Activated naive CD4-positive, alpha-beta T cell treated with anti-CD3 and anti-CD28 coated beads, Interleukin-2, amount 50 U/mL, for 72 hours (primary cell): Measurements from ENCODE around the gene NKD2. TPM values are rescaled to one million over a fixed set of nuclear protein-coding genes. Genes with fewer than 3 reads are reported as not detected.
"Not testable (repeated sequence)": the region's sequence is repeated elsewhere in the genome, so short reads cannot be mapped to it uniquely, and the experiment has no call there.

Source experiments
- ATAC-seq, 2 donors: fragments of 150-1000 bp; cut with Tn5 transposase; 2 replicates each; pipeline ENCODE4 v1.10.0; 2021; ENCODE audit warnings: mild to moderate bottlenecking in 2 of 2, moderate library complexity in 2 of 2
- DNase-seq, 2 donors: peaks; one replicate each; pipeline ENCODE4 v3.0.0; 2021 to 2022; ENCODE audit warnings: low spot score in 2 of 2
- H3K27ac Mint-ChIP-seq, 2 donors: one replicate each; pipeline ENCODE4 v1.8.0; 2022; ENCODE audit warnings: mild to moderate bottlenecking in 2 of 2, mixed read lengths in 2 of 2
- H3K36me3 Mint-ChIP-seq, 2 donors: one replicate each; pipeline ENCODE4 v1.8.0; 2022; ENCODE audit warnings: mixed read lengths in 2 of 2
- H3K9me3 Mint-ChIP-seq, 2 donors: one replicate each; pipeline ENCODE4 v1.8.0; 2022; ENCODE audit warnings: mixed read lengths in 2 of 2
- total RNA-seq, 2 donors: library from RNA; stranded (reverse); gene quantifications; one replicate each; pipeline ENCODE4 v1.2.3, GENCODE V29; 2022

NKD2 gene
- total RNA-seq, 2 donors from 2014 or later: 1.8 to 14.6 TPM

DNA sequence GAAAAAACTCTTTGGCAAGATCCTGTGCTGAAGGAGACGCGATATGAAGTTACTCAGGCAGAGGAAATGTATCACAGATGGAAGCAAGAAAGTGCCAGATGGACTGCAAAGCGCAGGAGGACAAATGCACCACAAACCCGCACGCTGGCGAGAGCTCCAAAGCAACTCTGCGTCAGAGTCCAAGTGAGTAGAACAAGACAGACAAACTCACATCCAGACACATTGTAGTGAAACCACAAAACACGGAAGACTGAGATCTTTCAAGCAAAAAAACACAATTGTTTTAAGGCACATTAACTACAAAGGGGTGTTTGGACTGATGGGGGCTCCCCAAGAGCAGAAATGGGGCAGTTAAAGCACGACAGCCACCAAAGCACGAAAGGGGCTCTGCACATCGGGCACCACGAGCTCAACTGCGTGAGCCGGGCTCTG is 39.2 kb upstream of the NKD2 start:
- DNase-seq (no peak), ATAC-seq (peak; percentile 30 to 90)
- Mint-ChIP-seq H3K36me3 (peaks cover 0 to 10% of the 10 kb centered on the region in 2 donors), H3K9me3 (no peaks in the 10 kb centered on the region), H3K27ac (peak overlapping the region in 1 of 2 donors; percentile 3)

DNA sequence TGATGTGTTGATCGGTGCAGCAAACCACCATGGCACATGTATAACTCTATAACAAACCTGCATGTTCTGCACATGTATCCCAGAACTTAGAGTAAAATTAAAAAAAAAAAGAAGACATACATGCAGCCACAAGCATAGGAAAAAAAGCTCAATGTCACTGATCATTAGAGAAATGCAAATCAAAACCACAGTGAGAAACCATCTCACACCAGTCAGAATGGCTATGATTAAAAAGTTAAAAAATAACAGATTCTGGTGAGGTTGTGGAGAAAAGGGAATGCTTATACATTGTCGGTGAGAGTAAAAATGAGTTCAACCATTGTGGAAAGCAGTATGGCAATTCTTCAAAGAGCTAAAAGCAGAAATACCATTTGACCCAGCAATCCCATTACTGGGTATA is 36.0 kb upstream of the NKD2 start:
- not testable (repeated sequence) for H3K9me3 Mint-ChIP-seq, DNase-seq, H3K27ac Mint-ChIP-seq, ATAC-seq
- peaks cover 0 to 10% of the 10 kb centered on the region in 2 donors for H3K36me3 Mint-ChIP-seq

- Mint-ChIP-seq H3K36me3 (no peaks in the 10 kb centered on the region), H3K9me3 (no peaks in the 10 kb centered on the region), H3K27ac (no peak overlapping the region)
- DNase-seq (no peak), ATAC-seq (no peak)
These were observed 31.5 kb upstream of the NKD2 start for GRCh38 chr5:976849-977751.

GRCh38 chr5:978054-978453 is 30.5 kb upstream of the NKD2 start:
- DNase-seq (no peak), ATAC-seq (no peak)
- Mint-ChIP-seq H3K9me3 (no peaks in the 10 kb centered on the region), H3K27ac (no peak overlapping the region), H3K36me3 (no peaks in the 10 kb centered on the region)

GRCh38 chr5:978693-979092 is 29.9 kb upstream of the NKD2 start:
- DNase-seq: no peak
- H3K27ac Mint-ChIP-seq: no peak overlapping the region
- no peak for ATAC-seq
- no peaks in the 10 kb centered on the region for H3K9me3 Mint-ChIP-seq
- peaks cover 0 to 4% of the 10 kb centered on the region in 2 donors for H3K36me3 Mint-ChIP-seq

DNA sequence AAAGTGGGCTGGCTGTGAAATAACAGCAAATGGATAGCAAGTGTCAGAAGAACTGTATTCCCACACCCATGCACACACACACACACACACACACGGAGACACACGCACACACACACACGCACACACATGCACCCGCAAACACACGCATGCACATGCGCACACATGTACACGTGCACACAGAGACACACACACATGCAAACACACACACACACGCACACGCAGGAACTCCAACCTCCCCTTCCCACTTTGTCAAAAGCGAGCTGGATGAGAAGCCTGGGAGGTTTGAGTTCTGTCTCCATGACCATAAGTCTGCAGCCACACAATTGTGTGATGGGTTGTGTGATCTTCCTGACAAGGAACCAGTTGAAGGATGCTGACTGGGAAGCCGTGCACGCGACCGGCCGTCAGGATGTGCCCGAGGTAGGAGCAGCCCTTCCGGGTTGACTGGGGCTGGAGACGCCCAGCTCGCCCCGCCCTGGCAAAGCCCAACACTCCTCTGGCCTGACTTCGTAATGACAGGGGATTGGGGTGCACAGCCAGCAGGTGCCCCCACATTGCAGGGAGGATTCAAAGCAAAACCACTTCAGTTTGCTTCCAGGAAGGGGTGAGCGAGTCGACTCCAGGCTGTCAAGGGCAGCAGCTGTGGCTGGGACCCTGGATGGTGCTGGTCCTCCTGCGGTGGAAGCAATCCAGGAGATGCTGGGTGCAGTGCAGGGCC is 29.3 kb upstream of the NKD2 start:
- no peak for ATAC-seq
- Mint-ChIP-seq H3K27ac (no peak overlapping the region), H3K36me3 (peaks cover 0 to 9% of the 10 kb centered on the region in 2 donors), H3K9me3 (peaks cover 1 to 4% of the 10 kb centered on the region in 2 donors)
- no peak for DNase-seq

DNA sequence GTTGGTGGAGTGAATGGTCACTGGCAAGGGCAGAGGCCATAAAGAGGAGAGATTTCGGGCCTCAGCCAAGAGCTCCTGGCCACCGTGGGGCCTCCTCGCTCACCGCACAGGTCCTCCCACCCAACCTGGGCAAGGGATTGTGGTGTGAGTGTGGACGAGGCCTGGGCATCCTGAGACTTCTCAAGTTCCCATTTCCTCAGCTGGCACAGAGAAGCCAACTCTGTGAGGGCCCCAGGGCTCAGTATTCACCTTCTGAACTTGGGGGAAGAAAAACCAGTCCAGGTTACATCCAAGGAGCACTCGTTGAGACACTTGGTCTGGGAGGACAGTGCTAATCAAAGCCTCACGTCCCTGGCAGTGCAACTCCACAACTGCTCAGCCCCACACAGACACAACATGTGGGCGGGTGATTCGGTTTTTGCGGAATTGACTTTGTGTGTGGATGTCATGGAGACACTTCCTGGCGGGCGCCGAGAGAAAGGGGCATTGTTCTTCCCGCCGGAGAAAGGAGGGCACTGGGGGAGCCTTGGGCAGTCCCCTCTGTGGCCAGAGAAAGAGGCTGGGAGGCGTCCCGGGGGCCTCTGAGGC is 28.5 kb upstream of the NKD2 start:
- H3K9me3 Mint-ChIP-seq: peaks cover 7 to 11% of the 10 kb centered on the region in 2 donors
- H3K36me3 Mint-ChIP-seq: peaks cover 7 to 16% of the 10 kb centered on the region in 2 donors
- no peak for ATAC-seq
- no peak for DNase-seq
- H3K27ac Mint-ChIP-seq: no peak overlapping the region

DNA sequence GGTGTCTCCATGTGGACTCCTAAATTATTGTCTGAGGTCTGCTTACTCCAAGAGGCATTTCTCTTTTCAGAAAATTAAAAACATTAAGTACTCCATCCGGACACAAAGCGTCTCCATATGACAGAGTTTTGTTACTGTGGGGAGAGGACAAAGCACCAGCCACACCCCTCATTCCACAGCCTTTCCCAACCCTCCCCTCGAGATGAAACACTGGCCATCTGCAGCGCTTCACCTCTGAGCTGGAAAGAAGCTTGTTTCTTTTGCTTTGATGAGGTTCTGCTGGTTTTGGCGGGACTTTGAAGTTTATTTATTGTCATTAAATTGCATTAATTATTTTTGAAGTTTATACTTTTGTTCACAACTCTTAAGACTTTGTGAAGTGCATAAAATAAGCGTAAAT is 27.6 kb upstream of the NKD2 start:
- Mint-ChIP-seq H3K36me3 (peaks cover 7 to 16% of the 10 kb centered on the region in 2 donors), H3K9me3 (peaks cover 7 to 11% of the 10 kb centered on the region in 2 donors), H3K27ac (no peak overlapping the region)
- no peak for DNase-seq
- ATAC-seq: no peak

DNA sequence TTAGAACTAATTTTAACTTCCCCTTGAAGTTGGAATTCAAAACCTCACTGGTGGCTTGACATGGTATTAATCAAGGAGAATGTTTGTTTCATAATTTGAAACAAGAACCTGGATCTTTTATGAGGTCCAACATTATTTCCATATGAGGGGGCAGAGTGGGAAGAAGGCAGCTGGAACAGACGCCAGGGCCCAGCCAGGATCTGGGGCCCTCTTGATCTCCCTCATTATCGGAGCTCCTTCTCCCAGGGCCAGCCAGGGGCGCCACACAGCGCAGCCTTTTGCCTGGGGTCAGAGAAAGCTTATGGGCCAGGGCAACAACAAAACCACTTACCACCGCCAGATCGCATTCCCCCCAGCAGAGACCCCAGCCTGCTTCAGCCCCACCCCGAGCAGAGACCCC is 27.1 kb upstream of the NKD2 start:
- peaks cover 7 to 11% of the 10 kb centered on the region in 2 donors for H3K9me3 Mint-ChIP-seq
- peaks cover 7 to 16% of the 10 kb centered on the region in 2 donors for H3K36me3 Mint-ChIP-seq
- ATAC-seq (no peak), DNase-seq (no peak)
- no peak overlapping the region for H3K27ac Mint-ChIP-seq

DNA sequence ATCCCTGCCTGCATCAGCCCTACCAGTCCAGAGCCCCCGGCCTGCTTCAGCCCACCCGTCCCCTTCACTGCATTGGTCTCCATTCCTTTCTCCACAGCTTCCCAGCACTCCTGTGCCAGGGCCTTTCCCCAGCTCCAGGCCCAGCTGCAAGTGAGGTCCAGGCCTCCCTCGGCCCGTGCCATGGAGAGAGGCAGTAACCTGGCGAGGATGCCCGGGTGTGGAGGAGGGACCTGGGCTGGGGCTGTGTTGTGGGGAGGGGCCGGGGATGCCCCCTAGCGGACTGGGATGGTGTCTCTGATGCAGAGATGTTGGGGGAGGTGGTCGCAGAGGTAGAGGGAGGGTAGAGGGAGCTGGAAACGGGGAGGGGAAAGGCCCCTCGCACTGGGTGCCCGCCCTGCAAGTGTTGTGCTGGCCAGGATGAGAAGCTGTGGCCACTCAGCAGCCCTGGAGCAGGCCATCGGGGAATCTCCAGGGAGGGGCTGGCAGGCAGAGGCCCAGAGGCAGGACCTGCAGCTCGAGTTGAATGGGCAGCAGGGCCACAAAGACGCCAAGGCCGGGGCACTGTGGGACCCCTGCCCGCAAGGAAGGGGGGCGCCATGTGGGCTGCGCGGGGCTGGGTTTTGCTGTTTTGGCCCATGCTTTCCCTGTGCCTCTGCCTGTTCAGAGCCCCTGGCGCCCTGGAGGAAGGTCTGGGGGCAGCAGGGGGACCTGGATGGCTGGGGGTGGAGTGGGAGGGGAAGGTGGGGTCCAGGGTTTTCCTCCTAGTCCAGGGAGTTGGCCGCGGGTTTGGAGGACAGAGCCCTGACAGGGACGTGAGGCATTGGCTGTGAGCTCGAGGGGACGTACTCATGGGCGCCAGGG is 26.0 kb upstream of the NKD2 start:
- Mint-ChIP-seq H3K9me3 (peaks cover 7 to 11% of the 10 kb centered on the region in 2 donors), H3K36me3 (peaks cover 7 to 16% of the 10 kb centered on the region in 2 donors), H3K27ac (no peak overlapping the region)
- ATAC-seq: no peak
- DNase-seq: no peak

- ATAC-seq (no peak), DNase-seq (no peak)
- Mint-ChIP-seq H3K9me3 (peaks cover 7 to 11% of the 10 kb centered on the region in 2 donors), H3K27ac (peak overlapping the region in 1 of 2 donors; percentile 70), H3K36me3 (peaks cover 7 to 16% of the 10 kb centered on the region in 2 donors)
These were observed 25.4 kb upstream of the NKD2 start for GRCh38 chr5:983238-983524.

DNA sequence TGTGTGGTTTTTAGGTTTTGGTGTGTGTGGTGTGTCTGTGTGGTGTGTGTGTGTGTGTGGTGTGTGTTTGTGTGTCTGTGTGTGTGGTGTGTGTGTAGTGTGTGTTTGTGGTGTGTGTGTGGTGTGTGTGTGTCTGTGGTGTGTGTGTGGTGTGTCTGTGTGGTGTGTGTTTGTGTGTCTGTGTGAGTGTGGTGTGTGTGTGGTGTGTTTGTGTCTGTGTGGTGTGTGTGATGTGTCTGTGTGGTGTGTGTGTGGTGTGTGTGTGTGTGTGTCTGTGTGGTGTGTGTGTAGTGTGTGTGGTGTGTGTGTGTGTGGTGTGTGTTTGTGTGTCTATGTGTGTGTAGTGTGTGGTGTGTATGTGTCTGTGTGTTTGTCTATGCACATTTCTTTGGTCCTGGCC is 25.0 kb upstream of the NKD2 start:
- DNase-seq (no peak), ATAC-seq (no peak)
- Mint-ChIP-seq H3K36me3 (peaks cover 7 to 16% of the 10 kb centered on the region in 2 donors), H3K9me3 (peaks cover 7 to 11% of the 10 kb centered on the region in 2 donors), H3K27ac (peak overlapping the region in 1 of 2 donors; percentile 70)

GRCh38 chr5:984774-985173 is 23.8 kb upstream of the NKD2 start:
- Mint-ChIP-seq H3K27ac (no peak overlapping the region), H3K9me3 (peaks cover 7 to 11% of the 10 kb centered on the region in 2 donors), H3K36me3 (peaks cover 7 to 16% of the 10 kb centered on the region in 2 donors)
- no peak for DNase-seq
- ATAC-seq: no peak

DNA sequence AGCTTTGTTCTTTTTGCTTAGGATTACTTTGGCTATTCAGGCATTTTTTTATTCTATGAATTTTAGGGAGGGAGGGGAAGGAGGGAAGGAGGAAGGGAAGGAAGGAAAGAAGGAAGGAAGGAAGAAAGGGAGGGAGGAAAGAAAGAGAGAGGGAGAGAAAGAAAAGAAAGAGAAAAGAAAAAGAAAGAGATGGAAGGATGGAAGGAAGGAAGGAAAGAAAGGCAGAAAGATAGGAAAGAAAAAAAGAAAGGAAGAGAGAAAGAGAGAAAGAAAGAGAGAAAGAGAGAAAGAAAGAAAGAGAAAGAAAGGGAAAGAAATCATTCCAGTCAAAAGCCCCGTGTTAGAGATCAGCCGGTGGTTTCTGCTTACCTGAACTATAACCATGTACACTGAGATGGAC is 20.8 kb upstream of the NKD2 start:
- DNase-seq (no peak), ATAC-seq (no peak)
- H3K27ac Mint-ChIP-seq: no peak overlapping the region
- H3K9me3 Mint-ChIP-seq: peaks cover 7 to 11% of the 10 kb centered on the region in 2 donors
- H3K36me3 Mint-ChIP-seq: peaks cover 7 to 16% of the 10 kb centered on the region in 2 donors

DNA sequence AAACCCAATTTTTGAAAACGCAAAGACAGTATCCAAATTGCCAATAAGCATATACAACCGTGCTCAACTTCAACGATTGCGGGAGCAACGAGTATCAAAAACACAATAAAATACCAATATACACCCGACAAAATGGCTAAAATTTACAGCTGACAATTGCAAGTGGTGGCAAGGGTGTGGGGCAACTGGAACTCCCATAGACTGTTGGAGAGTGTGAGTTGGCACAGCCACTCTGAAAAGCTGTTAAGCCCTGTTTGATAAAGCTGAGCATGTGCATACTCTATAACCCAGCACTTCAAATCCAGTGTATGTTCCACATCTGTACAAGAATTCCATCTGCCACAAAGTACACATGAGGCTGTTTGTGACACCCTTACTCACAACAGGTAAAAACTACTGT is 20.3 kb upstream of the NKD2 start:
- Mint-ChIP-seq H3K27ac (no peak overlapping the region), H3K9me3 (peaks cover 7 to 11% of the 10 kb centered on the region in 2 donors), H3K36me3 (peaks cover 7 to 16% of the 10 kb centered on the region in 2 donors)
- ATAC-seq (no peak), DNase-seq (no peak)

GRCh38 chr5:989961-990530 is 18.6 kb upstream of the NKD2 start:
- Mint-ChIP-seq H3K36me3 (no peaks in the 10 kb centered on the region), H3K9me3 (no peaks in the 10 kb centered on the region), H3K27ac (no peak overlapping the region)
- DNase-seq (no peak), ATAC-seq (peak in 1 of 2 donors; percentile 61)
